Large intestine (tissue), 3 donors: ENCODE measurements around the gene GPATCH2L. TPM values are rescaled to one million over a fixed set of nuclear protein-coding genes. Genes with fewer than 3 reads are reported as not detected.

Experiments used
- DNase-seq, 2 donors: peaks; one replicate each; pipeline versions ENCODE4 v3.0.0 to v3.0.0-alpha.2; 2013
- H3K27ac ChIP-seq: one replicate; pipeline ENCODE4 v1.5.1; 2013; ENCODE audit warnings: low read length
- H3K27me3 ChIP-seq: 2 replicates; pipeline ENCODE4 v1.6.1; 2013; ENCODE audit warnings: low read length; ENCODE audit not compliant: control insufficient read depth, insufficient read depth
- H3K36me3 ChIP-seq: 2 replicates; pipeline ENCODE4 v1.6.1; 2013; ENCODE audit warnings: low read length; ENCODE audit not compliant: control insufficient read depth, insufficient read depth
- H3K4me1 ChIP-seq: one replicate; pipeline ENCODE4 v1.6.1; 2013; ENCODE audit warnings: low read length; ENCODE audit not compliant: control insufficient read depth, insufficient read depth
- H3K4me3 ChIP-seq: one replicate; pipeline ENCODE4 v1.5.1; 2013; ENCODE audit warnings: low read length
- H3K9me3 ChIP-seq: one replicate; pipeline ENCODE4 v1.6.1; 2013; ENCODE audit warnings: mild to moderate bottlenecking, low read depth, low read length, moderate library complexity; ENCODE audit not compliant: control insufficient read depth
- WGBS: methylation state at CpG from one replicate; pipeline ENCODE4 v1.1.5; 2013; ENCODE audit warnings: low lambda C conversion rate; ENCODE audit not compliant: insufficient coverage; 5-methylcytosine and 5-hydroxymethylcytosine counted together
- polyA plus RNA-seq: library from polyadenylated mRNA; unstranded; fragments of 120-200 nt; gene quantifications from one replicate; pipeline ENCODE4 v1.2.1, GENCODE V29; 2013

The GPATCH2L gene
- polyA plus RNA-seq, 1 donor: 25.2 TPM

DNA sequence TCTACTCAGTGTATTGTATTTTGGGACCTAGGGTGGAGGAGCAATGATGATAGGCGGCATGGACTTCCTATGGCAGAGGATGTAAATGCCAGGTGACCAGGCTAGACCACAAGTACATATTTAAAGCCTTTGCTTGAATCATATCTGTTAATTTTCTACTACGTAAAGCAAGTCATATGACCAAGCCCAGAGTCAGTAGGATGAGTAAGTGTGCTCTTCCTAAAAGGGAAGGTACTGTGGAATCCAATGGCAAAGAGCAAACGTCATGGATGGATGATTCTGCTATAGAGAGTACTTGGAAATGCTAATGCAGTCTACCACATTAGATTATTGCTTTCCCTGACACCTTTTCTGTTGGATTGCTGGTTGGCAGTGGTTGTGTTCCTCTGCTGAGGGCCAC is 16.8 kb downstream of the GPATCH2L start:
- no CpG with 5 or more reads among the region's 3 CpGs for WGBS
- peaks cover 44% of the 10 kb centered on the region for H3K36me3 ChIP-seq
- H3K27ac ChIP-seq: no peak overlapping the region
- H3K4me3 ChIP-seq: no peak overlapping the region
- DNase-seq: no peak
- H3K9me3 ChIP-seq: no peaks in the 10 kb centered on the region
- no peaks in the 10 kb centered on the region for H3K4me1 ChIP-seq
- H3K27me3 ChIP-seq: no peaks in the 10 kb centered on the region

GRCh38 chr14:76169776-76170175 is 18.1 kb downstream of the GPATCH2L start:
- Histone ChIP-seq H3K4me1 (no peaks in the 10 kb centered on the region), H3K27ac (no peak overlapping the region), H3K4me3 (no peak overlapping the region), H3K27me3 (no peaks in the 10 kb centered on the region), H3K9me3 (no peaks in the 10 kb centered on the region), H3K36me3 (peaks cover 46% of the 10 kb centered on the region)
- no CpG with 5 or more reads among the region's 3 CpGs for WGBS
- no peak for DNase-seq

DNA sequence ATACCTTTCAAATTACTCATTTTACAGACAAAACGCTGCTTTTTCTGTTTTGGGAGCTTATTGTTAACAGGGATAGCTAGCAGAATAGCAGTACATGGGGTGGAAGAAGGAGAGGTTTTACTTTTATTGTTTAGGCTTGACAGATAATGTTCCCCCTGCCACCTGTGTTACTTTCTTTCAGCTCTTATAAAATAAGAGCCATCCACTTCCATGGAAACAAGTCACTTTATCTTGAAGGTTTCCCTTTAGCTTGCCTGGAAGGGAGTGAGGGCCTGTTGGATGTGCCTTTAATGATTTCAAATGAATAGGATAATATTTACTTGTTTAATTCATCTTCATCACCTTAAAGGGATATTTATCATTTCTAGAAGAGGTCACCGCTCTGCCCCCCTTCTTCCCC is 23.3 kb downstream of the GPATCH2L start:
- H3K27me3 ChIP-seq: no peaks in the 10 kb centered on the region
- no peaks in the 10 kb centered on the region for H3K9me3 ChIP-seq
- peaks cover 45% of the 10 kb centered on the region for H3K36me3 ChIP-seq
- no peak overlapping the region for H3K4me3 ChIP-seq
- no peak for DNase-seq
- 100% methylated on average over 2 of the region's 2 CpGs for WGBS
- no peak overlapping the region for H3K27ac ChIP-seq
- no peaks in the 10 kb centered on the region for H3K4me1 ChIP-seq

DNA sequence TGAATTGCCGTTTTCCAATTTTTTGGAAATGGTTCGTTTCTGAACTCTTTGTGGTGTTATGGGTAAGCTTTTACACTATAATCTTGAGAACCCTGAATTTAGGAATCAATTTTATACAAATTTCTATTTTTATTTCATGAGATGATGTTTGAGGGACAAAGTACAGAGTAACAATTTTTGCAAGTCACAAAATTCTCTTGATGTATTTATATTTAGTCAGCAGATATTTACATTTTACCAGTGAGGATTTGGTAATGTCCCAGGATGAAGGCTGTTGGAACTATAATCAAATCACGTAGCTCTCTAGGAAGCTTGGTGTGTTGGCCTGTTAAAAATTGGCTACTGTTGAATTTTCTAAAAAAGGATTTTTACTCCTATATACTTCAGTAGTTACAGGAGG is 24.2 kb downstream of the GPATCH2L start:
- Histone ChIP-seq H3K27me3 (no peaks in the 10 kb centered on the region), H3K9me3 (no peaks in the 10 kb centered on the region), H3K4me1 (no peaks in the 10 kb centered on the region), H3K4me3 (no peak overlapping the region), H3K27ac (no peak overlapping the region), H3K36me3 (peaks cover 51% of the 10 kb centered on the region)
- no peak for DNase-seq
- WGBS: 83% methylated on average over 1 of the region's 3 CpGs

DNA sequence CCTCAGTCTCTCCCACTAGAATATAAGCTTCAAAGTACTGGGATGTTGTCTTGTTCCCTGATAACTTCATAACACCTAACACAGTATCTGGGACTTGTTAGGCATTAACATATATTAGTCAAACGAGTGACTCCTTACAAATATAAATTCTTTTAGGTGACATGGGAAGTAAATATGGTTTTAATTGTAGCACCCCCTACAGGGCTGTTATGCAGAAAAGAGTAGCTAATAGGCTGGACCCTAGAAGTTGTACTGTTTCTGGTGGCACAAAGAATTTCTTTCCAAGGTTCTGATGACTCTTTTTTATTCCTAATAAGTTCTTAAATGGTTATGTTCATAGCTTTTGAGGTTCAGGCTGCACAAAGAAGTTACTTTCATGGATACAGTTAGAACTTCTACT is 29.8 kb downstream of the GPATCH2L start:
- Histone ChIP-seq H3K27ac (no peak overlapping the region), H3K27me3 (no peaks in the 10 kb centered on the region), H3K9me3 (no peaks in the 10 kb centered on the region), H3K4me1 (no peaks in the 10 kb centered on the region), H3K36me3 (peaks cover 47% of the 10 kb centered on the region), H3K4me3 (no peak overlapping the region)
- no CpG with 5 or more reads among the region's 1 CpG for WGBS
- no peak for DNase-seq

DNA sequence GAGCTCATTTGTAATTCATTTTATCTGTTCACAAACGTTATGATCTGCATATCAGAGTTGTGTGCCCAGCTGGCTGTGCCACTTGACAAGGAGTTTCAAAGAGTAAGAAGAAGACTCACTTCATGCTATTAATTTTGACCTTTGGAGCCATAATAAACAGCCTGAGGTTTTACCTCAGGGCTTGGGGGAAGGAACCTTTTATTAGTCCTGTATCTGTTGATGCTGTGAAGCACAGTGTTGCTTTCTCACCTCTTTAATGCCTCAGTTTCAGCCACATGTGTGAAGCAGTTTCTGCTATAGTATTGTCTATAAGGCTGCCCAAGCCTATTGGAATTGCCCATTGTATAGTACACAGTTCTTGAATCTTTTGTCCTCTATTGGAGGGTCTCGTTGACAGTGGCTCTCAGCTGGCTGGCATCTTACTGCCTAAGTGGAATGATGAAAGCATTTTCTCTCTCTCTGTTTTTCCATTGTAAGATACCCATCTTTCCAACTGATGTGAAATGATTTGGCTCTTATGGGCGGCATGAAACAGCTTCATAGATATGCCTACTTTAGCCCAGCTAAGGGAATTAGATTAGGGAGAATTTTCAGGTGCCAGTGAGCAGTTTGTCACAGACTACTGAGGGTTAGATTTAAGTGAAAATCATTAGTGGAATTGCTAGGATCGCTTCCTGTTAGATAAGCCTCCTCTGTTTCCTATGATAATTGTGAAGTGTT is 34.7 kb downstream of the GPATCH2L start:
- Histone ChIP-seq H3K9me3 (no peaks in the 10 kb centered on the region), H3K36me3 (peaks cover 23% of the 10 kb centered on the region), H3K27me3 (no peaks in the 10 kb centered on the region), H3K4me3 (no peak overlapping the region), H3K4me1 (no peaks in the 10 kb centered on the region), H3K27ac (peak overlapping the region; percentile 1)
- DNase-seq: peak; percentile 73 to 83
- 40% methylated on average over 2 of the region's 4 CpGs for WGBS

GRCh38 chr14:76191297-76191696 is 39.6 kb downstream of the GPATCH2L start:
- H3K36me3 ChIP-seq: peaks cover 21% of the 10 kb centered on the region
- DNase-seq: no peak
- H3K9me3 ChIP-seq: no peaks in the 10 kb centered on the region
- no peaks in the 10 kb centered on the region for H3K4me1 ChIP-seq
- WGBS: 100% methylated on average over 2 of the region's 2 CpGs
- no peak overlapping the region for H3K4me3 ChIP-seq
- H3K27me3 ChIP-seq: no peaks in the 10 kb centered on the region
- H3K27ac ChIP-seq: no peak overlapping the region

- no peak overlapping the region for H3K4me3 ChIP-seq
- no peaks in the 10 kb centered on the region for H3K27me3 ChIP-seq
- H3K4me1 ChIP-seq: no peaks in the 10 kb centered on the region
- no peaks in the 10 kb centered on the region for H3K9me3 ChIP-seq
- WGBS: 100% methylated on average over 1 of the region's 1 CpG
- peaks cover 38% of the 10 kb centered on the region for H3K36me3 ChIP-seq
- DNase-seq: no peak
- no peak overlapping the region for H3K27ac ChIP-seq
Measured at GRCh38 chr14:76193696-76194095, 42.0 kb downstream of the GPATCH2L start.

- peaks cover 38% of the 10 kb centered on the region for H3K36me3 ChIP-seq
- no peak overlapping the region for H3K27ac ChIP-seq
- H3K27me3 ChIP-seq: no peaks in the 10 kb centered on the region
- WGBS: no CpG with 5 or more reads among the region's 3 CpGs
- no peak for DNase-seq
- no peak overlapping the region for H3K4me3 ChIP-seq
- no peaks in the 10 kb centered on the region for H3K9me3 ChIP-seq
- no peaks in the 10 kb centered on the region for H3K4me1 ChIP-seq
Measured at GRCh38 chr14:76194327-76194726, 42.6 kb downstream of the GPATCH2L start.

- Histone ChIP-seq H3K36me3 (peaks cover 38% of the 10 kb centered on the region), H3K27ac (no peak overlapping the region), H3K9me3 (no peaks in the 10 kb centered on the region), H3K27me3 (no peaks in the 10 kb centered on the region), H3K4me1 (no peaks in the 10 kb centered on the region), H3K4me3 (no peak overlapping the region)
- WGBS: 84% methylated on average over 3 of the region's 3 CpGs
- no peak for DNase-seq
Measured at GRCh38 chr14:76195003-76195402, 43.3 kb downstream of the GPATCH2L start.
